Measurements from ENCODE around the gene AKNA. TPM values are rescaled to one million over a fixed set of nuclear protein-coding genes. Genes with fewer than 3 reads are reported as not detected.

The AKNA gene
- total RNA-seq, 4 donors from 2014 or later, result 12.5 to 18.5 (median 17.3) TPM

GRCh38 chr9:114392749-114393112 lies 4.9 kb upstream of the AKNA start:
- DNase-seq (ENCODE audit: extremely low spot score), result no peak
- no peak overlapping the region for H3K4me3 ChIP-seq
- intact Hi-C loops (cut with DNase I), result no loop called here
- no peak for TF ChIP-seq POLR2AphosphoS5 (IDR thresholded peaks at IDR 0.05)
- TF ChIP-seq EP300 (IDR thresholded peaks at IDR 0.05), result no peak
- no peak for TF ChIP-seq POLR2A (IDR thresholded peaks at IDR 0.05; ENCODE audit: low read depth)
- no peak for TF ChIP-seq CTCF (IDR thresholded peaks at IDR 0.05)
- H3K9me3 ChIP-seq, result no peaks in the 10 kb centered on the region
- 54% methylated on average over 3 of the region's 3 CpGs for WGBS
- peak overlapping the region; percentile 12 to 58 (median 46) for H3K27ac ChIP-seq (replicated peaks in 1 of 4)
- H3K4me1 ChIP-seq, result peaks cover 33 to 77% (median 75%) of the 10 kb centered on the region in 4 donors
- no peaks in the 10 kb centered on the region for H3K36me3 ChIP-seq
- H3K27me3 ChIP-seq, result no peaks in the 10 kb centered on the region

DNA sequence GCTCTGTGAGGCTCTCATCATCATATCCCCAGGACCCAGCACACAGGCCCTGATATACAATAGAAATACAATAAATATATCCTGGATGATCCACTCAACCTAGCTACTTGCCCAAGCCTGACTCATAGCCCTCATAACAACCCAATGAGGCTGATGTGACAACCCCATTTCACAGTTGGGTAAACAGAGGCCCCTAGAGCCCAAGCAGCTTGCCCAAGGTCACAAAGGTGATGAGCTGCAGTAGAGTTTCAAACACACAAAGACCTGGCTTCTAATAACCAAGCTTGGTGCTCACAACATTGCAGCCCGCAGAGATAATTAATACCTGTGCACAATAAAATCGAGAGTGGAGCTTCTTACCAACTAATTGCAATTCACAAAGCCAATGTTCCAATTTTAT lies 3.2 kb upstream of the AKNA start:
- 93% methylated on average over 2 of the region's 2 CpGs for WGBS
- H3K27ac ChIP-seq (replicated peaks in 1 of 4), result peak overlapping the region in 1 of 4 donors; percentile 90
- H3K9me3 ChIP-seq, result no peaks in the 10 kb centered on the region

DNA sequence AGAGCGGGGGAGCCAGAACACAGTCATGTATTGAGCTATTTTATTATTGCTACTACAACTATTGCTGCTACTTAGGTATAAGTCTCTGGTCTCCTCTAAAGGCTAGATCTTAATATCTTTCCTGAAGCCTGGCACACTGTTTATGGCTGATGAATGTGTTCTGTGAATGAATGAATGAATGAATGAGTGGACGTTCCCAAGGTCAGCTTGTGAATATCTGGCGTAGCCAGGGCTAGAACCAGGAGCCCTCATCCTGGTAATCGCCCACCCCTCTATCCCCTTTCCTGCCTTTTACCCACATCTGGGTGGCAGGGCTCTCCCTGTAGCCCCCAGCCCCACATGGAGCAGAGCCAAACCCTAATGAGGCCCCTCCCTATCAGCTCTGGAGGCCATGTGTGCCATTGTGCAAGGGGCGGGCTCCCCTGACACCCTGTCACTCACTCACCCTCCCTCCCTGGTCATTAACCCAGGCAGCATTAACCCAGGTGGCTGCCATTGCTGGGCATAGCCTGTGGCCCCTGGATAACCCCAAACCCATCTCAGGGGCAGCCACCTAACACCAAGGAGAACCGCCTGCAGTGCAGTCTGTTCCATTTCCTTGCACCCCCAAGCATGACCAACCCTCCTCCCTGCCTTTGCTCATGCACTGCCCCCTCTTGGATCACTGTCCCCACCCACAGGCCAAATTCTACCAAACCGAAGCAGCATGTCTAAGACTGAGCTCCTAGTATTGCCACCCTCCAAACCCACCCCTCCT lies 2.0 kb upstream of the AKNA start:
- H3K27ac ChIP-seq (replicated peaks in 1 of 4), result peak overlapping the region; percentile 83 to 90 (median 86)
- 82% methylated on average over 6 of the region's 7 CpGs for WGBS
- no peaks in the 10 kb centered on the region for H3K36me3 ChIP-seq
- H3K4me1 ChIP-seq, result peaks cover 48 to 78% (median 77%) of the 10 kb centered on the region in 4 donors
- TF ChIP-seq POLR2A (IDR thresholded peaks at IDR 0.05; ENCODE audit: low read depth) (no peak), CTCF (IDR thresholded peaks at IDR 0.05) (no peak), EP300 (IDR thresholded peaks at IDR 0.05) (no peak), POLR2AphosphoS5 (IDR thresholded peaks at IDR 0.05) (no peak)
- DNase-seq (ENCODE audit: extremely low spot score), result no peak
- intact Hi-C loops (cut with DNase I), result loop anchor here (5.0 kb wide), 1 partner anchor 37 kb away; no protein-coding TSS in a partner anchor
- no peaks in the 10 kb centered on the region for H3K9me3 ChIP-seq
- no peaks in the 10 kb centered on the region for H3K27me3 ChIP-seq
- H3K4me3 ChIP-seq, result no peak overlapping the region

More for the DNA sequence above, 3.2 kb upstream of the AKNA start:
- no peak for TF ChIP-seq CTCF (IDR thresholded peaks at IDR 0.05)
- TF ChIP-seq POLR2AphosphoS5 (IDR thresholded peaks at IDR 0.05), result no peak
- TF ChIP-seq EP300 (IDR thresholded peaks at IDR 0.05), result no peak
- TF ChIP-seq POLR2A (IDR thresholded peaks at IDR 0.05; ENCODE audit: low read depth), result no peak
- Histone ChIP-seq H3K36me3 (no peaks in the 10 kb centered on the region), H3K27me3 (no peaks in the 10 kb centered on the region), H3K4me1 (peaks cover 39 to 78% (median 76%) of the 10 kb centered on the region in 4 donors), H3K4me3 (no peak overlapping the region)
- DNase-seq (ENCODE audit: extremely low spot score), result no peak
- intact Hi-C loops (cut with DNase I), result no loop called here

DNA sequence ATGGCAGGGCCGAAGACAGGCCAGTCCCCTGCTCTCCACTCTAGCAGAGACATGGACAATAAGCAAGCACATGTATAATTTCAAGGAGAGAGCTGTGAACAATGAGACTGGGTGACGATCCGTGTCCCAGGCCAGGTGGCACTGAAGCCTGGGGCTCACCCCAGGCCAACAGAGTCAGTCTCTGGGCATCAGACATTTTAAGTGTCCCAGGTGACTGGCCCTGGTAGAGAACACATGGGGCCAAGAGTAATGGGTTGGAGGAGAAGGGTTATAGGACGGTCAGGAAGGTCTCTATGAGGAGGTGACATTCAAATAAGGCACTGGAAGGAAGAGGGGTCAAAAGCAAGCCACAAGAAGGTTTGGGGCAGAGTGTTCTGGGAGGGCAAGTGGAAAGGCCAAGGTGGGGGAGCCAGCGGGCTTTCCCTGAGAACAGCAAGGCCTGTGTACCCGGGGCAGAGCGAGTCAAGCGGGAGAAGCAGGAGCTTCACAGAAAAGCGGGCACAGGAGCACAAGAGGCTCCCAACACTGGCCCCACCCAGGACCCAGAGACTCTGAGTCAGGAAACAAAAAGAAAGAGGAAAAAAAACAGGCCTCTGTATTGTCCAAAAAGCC lies 1.1 kb upstream of the AKNA start:
- no peaks in the 10 kb centered on the region for H3K27me3 ChIP-seq
- H3K27ac ChIP-seq (replicated peaks in 1 of 4), result peak overlapping the region; percentile 83 to 90 (median 86)
- H3K36me3 ChIP-seq, result no peaks in the 10 kb centered on the region
- H3K4me1 ChIP-seq, result peaks cover 52 to 83% (median 79%) of the 10 kb centered on the region in 4 donors
- 88% methylated on average over 8 of the region's 9 CpGs for WGBS
- intact Hi-C loops (cut with DNase I), result loop anchor here (5.0 kb wide), 1 partner anchor 37 kb away; no protein-coding TSS in a partner anchor
- no peak for DNase-seq (ENCODE audit: extremely low spot score)
- H3K9me3 ChIP-seq, result no peaks in the 10 kb centered on the region
- TF ChIP-seq CTCF (IDR thresholded peaks at IDR 0.05) (no peak), POLR2AphosphoS5 (IDR thresholded peaks at IDR 0.05) (no peak), EP300 (IDR thresholded peaks at IDR 0.05) (no peak), POLR2A (IDR thresholded peaks at IDR 0.05; ENCODE audit: low read depth) (no peak)
- H3K4me3 ChIP-seq, result peak overlapping the region in 1 of 4 donors; percentile 65
